22Rv1 (cell line): Measurements from ENCODE around the gene TAGLN.

Source experiments
- H3K27ac ChIP-seq: fragments of 450-650 bp; 2 replicates; pipeline ENCODE4 v1.5.1; 2017
- CTCF ChIP-seq: fragments of 450-650 bp; IDR thresholded peaks from 2 replicates; pipeline ENCODE4 v1.5.1; 2017; ENCODE audit warnings: mild to moderate bottlenecking
- ZFX ChIP-seq: fragments of 450-650 bp; IDR thresholded peaks from 2 replicates; pipeline ENCODE4 v1.6.1; 2017; ENCODE audit warnings: antibody characterized with exemption, borderline replicate concordance

TAGLN gene

GRCh38 chr11:117232092-117232878, 33.1 kb downstream of the TAGLN start, which contains the start of gene RNF214:
Gene RNF214, plus strand, starts transcription at chr11:117232671. Its CDS starts 1,602 bp downstream, at chr11:117234273.
- peak; percentile 97 for TF ChIP-seq CTCF
- no peak for TF ChIP-seq ZFX
- peak within 1 kb of the TSS; percentile 85 for H3K27ac ChIP-seq

GRCh38 chr11:117232911-117233409, 33.8 kb downstream of the TAGLN start:
- peak overlapping the region; percentile 85 for H3K27ac ChIP-seq

GRCh38 chr11:117238221-117238620, 39.1 kb downstream of the TAGLN start:
- TF ChIP-seq CTCF: no peak
- no peak for TF ChIP-seq ZFX
- H3K27ac ChIP-seq: no peak overlapping the region

More at GRCh38 chr11:117232911-117233409, 33.8 kb downstream of the TAGLN start:
- TF ChIP-seq CTCF (no peak), ZFX (no peak)

- TF ChIP-seq CTCF (no peak), ZFX (no peak)
- H3K27ac ChIP-seq: no peak overlapping the region
Measured at GRCh38 chr11:117239295-117239694, 40.1 kb downstream of the TAGLN start.

GRCh38 chr11:117248341-117248740, 49.2 kb downstream of the TAGLN start:
- no peak overlapping the region for H3K27ac ChIP-seq
- TF ChIP-seq CTCF: no peak
- TF ChIP-seq ZFX: no peak

GRCh38 chr11:117249571-117249970, 50.4 kb downstream of the TAGLN start:
- no peak overlapping the region for H3K27ac ChIP-seq
- TF ChIP-seq CTCF: no peak

- no peak for TF ChIP-seq ZFX
- no peak for TF ChIP-seq CTCF
- H3K27ac ChIP-seq: no peak overlapping the region
Measured at GRCh38 chr11:117251506-117251905, 52.3 kb downstream of the TAGLN start.
